ENCODE data around the gene HNF4A. TPM values are rescaled to one million over a fixed set of nuclear protein-coding genes. Genes with fewer than 3 reads are reported as not detected.

The HNF4A gene
- total RNA-seq, 4 donors from 2014 or later: not detected

- Histone ChIP-seq H3K27me3 (no peaks in the 10 kb centered on the region), H3K36me3 (no peaks in the 10 kb centered on the region), H3K4me1 (peaks cover 0 to 5% of the 10 kb centered on the region in 2 donors), H3K4me3 (replicated peaks in 1 of 3) (no peak overlapping the region), H3K27ac (no peak overlapping the region), H3K9me3 (no peaks in the 10 kb centered on the region)
- intact Hi-C loops (cut with DNase I): loop anchor here (10.0 kb wide), 1 partner anchor 73 kb away; no protein-coding TSS in a partner anchor
- TF ChIP-seq POLR2A (IDR thresholded peaks at IDR 0.05): no peak
- no peak for TF ChIP-seq CTCF (IDR thresholded peaks at IDR 0.05)
- no peak for DNase-seq
- WGBS, 2 donors: 95 to 96% methylated on average over 8 of the region's 8 CpGs
Observed at GRCh38 chr20:44392088-44392775, 36.7 kb downstream of the HNF4A start.

- H3K27ac ChIP-seq: no peak overlapping the region
- intact Hi-C loops (cut with DNase I): loop anchor here (10.0 kb wide), 1 partner anchor 72 kb away; no protein-coding TSS in a partner anchor
Observed at GRCh38 chr20:44392776-44393607, 37.5 kb downstream of the HNF4A start.

GRCh38 chr20:44393608-44394451 lies 38.3 kb downstream of the HNF4A start:
- Histone ChIP-seq H3K27ac (no peak overlapping the region), H3K4me3 (replicated peaks in 1 of 3) (no peak overlapping the region), H3K27me3 (no peaks in the 10 kb centered on the region), H3K36me3 (no peaks in the 10 kb centered on the region), H3K4me1 (no peaks in the 10 kb centered on the region), H3K9me3 (no peaks in the 10 kb centered on the region)
- no peak for TF ChIP-seq CTCF (IDR thresholded peaks at IDR 0.05)
- TF ChIP-seq POLR2A (IDR thresholded peaks at IDR 0.05): no peak
- WGBS, 2 donors: 82 to 83% methylated on average over 9 of the region's 9 CpGs
- intact Hi-C loops (cut with DNase I): loop anchor here (10.0 kb wide), 1 partner anchor 71 kb away; no protein-coding TSS in a partner anchor
- no peak for DNase-seq

More at GRCh38 chr20:44392776-44393607, 37.5 kb downstream of the HNF4A start:
- TF ChIP-seq POLR2A (IDR thresholded peaks at IDR 0.05): no peak
- TF ChIP-seq CTCF (IDR thresholded peaks at IDR 0.05): no peak
- Histone ChIP-seq H3K4me1 (peaks cover 0 to 5% of the 10 kb centered on the region in 2 donors), H3K4me3 (replicated peaks in 1 of 3) (no peak overlapping the region), H3K27me3 (no peaks in the 10 kb centered on the region), H3K36me3 (no peaks in the 10 kb centered on the region), H3K9me3 (no peaks in the 10 kb centered on the region)
- 66 to 69% methylated on average over 4 to 5 of the region's 5 CpGs for WGBS, 2 donors
- DNase-seq: no peak

- Histone ChIP-seq H3K4me3 (replicated peaks in 1 of 3) (no peak overlapping the region), H3K4me1 (no peaks in the 10 kb centered on the region), H3K27ac (no peak overlapping the region), H3K36me3 (no peaks in the 10 kb centered on the region), H3K27me3 (no peaks in the 10 kb centered on the region), H3K9me3 (no peaks in the 10 kb centered on the region)
- intact Hi-C loops (cut with DNase I): loop anchor here (10.0 kb wide), 1 partner anchor 70 kb away; no protein-coding TSS in a partner anchor
- TF ChIP-seq CTCF (IDR thresholded peaks at IDR 0.05) (no peak), POLR2A (IDR thresholded peaks at IDR 0.05) (no peak)
- DNase-seq: no peak
- WGBS, 2 donors: 73 to 92% methylated on average over 1 to 2 of the region's 2 CpGs
Observed at GRCh38 chr20:44394452-44394701, 38.9 kb downstream of the HNF4A start.

All from thyroid gland (tissue), 4 donors.